WTC11 (cell line): ENCODE results near the gene GPR37. TPM values are rescaled to one million over a fixed set of nuclear protein-coding genes. Genes with fewer than 3 reads are reported as not detected.

Experiments used
- ATAC-seq: fragments of 200-7000 bp; cut with Tn5 transposase; 2 replicates; pipeline ENCODE4 v1.10.0; 2021; ENCODE audit warnings: mild to moderate bottlenecking, moderate library complexity
- CTCF ChIA-PET: fragments of 300-600 bp; sonication (Branson Sonifier 250); formaldehyde crosslinking; loops from one replicate; lab custom pipeline; 2021; ENCODE audit warnings: antibody characterized with exemption; lab: Charles Lee
- POLR2A ChIA-PET: fragments of 350-600 bp; sonication (Branson Sonifier 250); formaldehyde crosslinking; loops from one replicate; lab custom pipeline; 2021; ENCODE audit warnings: antibody characterized with exemption; lab: Charles Lee
- DNase-seq: peaks from one replicate; pipeline ENCODE4 v3.0.0; 2021; ENCODE audit warnings: low spot score
- H3K27ac Mint-ChIP-seq: 2 replicates; pipeline ENCODE4 v1.8.0; 2021; ENCODE audit warnings: mixed read lengths
- H3K27me3 Mint-ChIP-seq: 2 replicates; pipeline ENCODE4 v1.8.0; 2021; ENCODE audit warnings: low read depth, mild to moderate bottlenecking, moderate library complexity, mixed read lengths
- H3K36me3 Mint-ChIP-seq: 2 replicates; pipeline ENCODE4 v1.8.0; 2021; ENCODE audit warnings: mixed read lengths
- H3K4me1 Mint-ChIP-seq: 2 replicates; pipeline ENCODE4 v1.8.0; 2022; ENCODE audit warnings: mixed read lengths
- H3K4me3 Mint-ChIP-seq: 2 replicates; pipeline ENCODE4 v1.8.0; 2021; ENCODE audit warnings: mild to moderate bottlenecking, moderate library complexity, mixed read lengths
- H3K9me3 Mint-ChIP-seq: 2 replicates; pipeline ENCODE4 v1.8.0; 2021; ENCODE audit warnings: mixed read lengths
- ATF2 ChIP-seq: sonication (generic); formaldehyde crosslinking; IDR thresholded peaks from 2 replicates; pipeline ENCODE4 v1.8.1; 2022; ENCODE audit warnings: low read depth, missing genetic modification reagents, borderline replicate concordance
- CBFB ChIP-seq: sonication (generic); formaldehyde crosslinking; IDR thresholded peaks from 2 replicates; pipeline ENCODE4 v1.8.1; 2022; ENCODE audit warnings: mild to moderate bottlenecking, low read depth, missing genetic modification reagents
- CTCF ChIP-seq: fragments of 200-600 bp; IDR thresholded peaks from 2 replicates; pipeline ENCODE4 v1.8.0; 2022; ENCODE audit warnings: antibody characterized with exemption
- IRF1 ChIP-seq: sonication (generic); formaldehyde crosslinking; IDR thresholded peaks from 2 replicates; pipeline ENCODE4 v1.8.0; 2023; ENCODE audit warnings: missing genetic modification reagents
- OVOL2 ChIP-seq: fragments of 250-450 bp; sonication (Bioruptor Pico); IDR thresholded peaks from 2 replicates; pipeline ENCODE4 v1.9.0; 2021; ENCODE audit warnings: mild to moderate bottlenecking, borderline replicate concordance
- RORB ChIP-seq: fragments of 250-450 bp; sonication (Bioruptor Pico); IDR thresholded peaks from 2 replicates; pipeline ENCODE4 v1.9.0; 2021; ENCODE audit warnings: mild to moderate bottlenecking
- SMAD4 ChIP-seq: sonication (generic); formaldehyde crosslinking; IDR thresholded peaks from 2 replicates; pipeline ENCODE4 v1.8.0; 2022; ENCODE audit warnings: mild to moderate bottlenecking, missing genetic modification reagents
- TCF7 ChIP-seq: sonication (generic); formaldehyde crosslinking; IDR thresholded peaks from 2 replicates; pipeline ENCODE4 v1.8.0; 2022; ENCODE audit warnings: mild to moderate bottlenecking, low read depth, missing genetic modification reagents, moderate library complexity
- ZNF219 ChIP-seq: sonication (generic); formaldehyde crosslinking; IDR thresholded peaks from 2 replicates; pipeline ENCODE4 v1.8.0; 2023; ENCODE audit warnings: missing genetic modification reagents, mild to moderate bottlenecking, borderline replicate concordance
- ZNF263 ChIP-seq: sonication (generic); formaldehyde crosslinking; IDR thresholded peaks from 2 replicates; pipeline ENCODE4 v1.8.1; 2022; ENCODE audit warnings: low read depth, mild to moderate bottlenecking, moderate library complexity, missing genetic modification reagents
- ZNF317 ChIP-seq: sonication (generic); formaldehyde crosslinking; IDR thresholded peaks from 2 replicates; pipeline ENCODE4 v1.8.1; 2023; ENCODE audit warnings: low read depth, mild to moderate bottlenecking, moderate library complexity, missing genetic modification reagents, borderline replicate concordance
- ZNF396 ChIP-seq: fragments of 250-450 bp; sonication (Bioruptor Pico); IDR thresholded peaks from 2 replicates; pipeline ENCODE4 v1.8.0; 2021; ENCODE audit warnings: mild to moderate bottlenecking, moderate library complexity, borderline replicate concordance
- ZNF416 ChIP-seq: fragments of 250-450 bp; sonication (Bioruptor Pico); IDR thresholded peaks from 2 replicates; pipeline ENCODE4 v1.9.0; 2021; ENCODE audit warnings: mild to moderate bottlenecking, inconsistent platforms
- ZNF532 ChIP-seq: fragments of 250-450 bp; sonication (Bioruptor Pico); IDR thresholded peaks from 2 replicates; pipeline ENCODE4 v1.9.0; 2021; ENCODE audit warnings: mild to moderate bottlenecking, borderline replicate concordance
- total RNA-seq: library from RNA; stranded (reverse); gene quantifications from 3 replicates; pipeline ENCODE4 v1.2.3, GENCODE V29; 2021
- TF ChIP-seq, protein P1 (sequence below): sonication (generic); formaldehyde crosslinking; conservative IDR thresholded peaks from 2 replicates; pipeline ENCODE4 v1.8.1; 2022; ENCODE audit warnings: mild to moderate bottlenecking, missing genetic modification reagents
- TF ChIP-seq, protein P2 (sequence below): sonication (generic); formaldehyde crosslinking; IDR thresholded peaks from 2 replicates; pipeline ENCODE4 v1.8.0; 2022; ENCODE audit warnings: missing genetic modification reagents

The GPR37 gene
- total RNA-seq, 1 experiment from 2014 or later, result 20.4 TPM

DNA sequence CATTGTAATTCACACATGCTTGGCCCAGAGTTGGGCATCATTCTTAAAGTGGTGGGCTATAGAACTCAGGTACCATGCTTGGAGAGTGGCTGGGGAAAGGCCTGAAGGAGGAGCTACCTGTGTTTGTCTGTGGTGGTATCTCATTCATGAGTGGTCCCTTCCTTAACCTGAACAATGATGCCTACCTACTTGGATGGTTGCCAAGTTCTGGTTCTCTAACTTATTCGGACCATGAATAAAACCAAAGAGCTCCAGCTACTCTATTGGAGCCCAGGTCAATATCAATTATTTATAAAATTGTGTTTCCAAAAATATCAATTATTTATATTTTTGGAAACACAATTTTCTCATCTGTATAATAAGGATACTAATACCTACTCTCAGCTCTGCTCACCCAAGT lies 2.9 kb upstream of the GPR37 start:
- POLR2A ChIA-PET, result no interaction called here
- TF ChIP-seq RORB (CRISPR knock-in tag), result no peak
- TF ChIP-seq TCF7, result no peak
- TF ChIP-seq ZNF416, result no peak
- TF ChIP-seq ZNF532, result no peak
- no peak for TF ChIP-seq SMAD4 (CRISPR knock-in tag)
- TF ChIP-seq, protein P1, sequence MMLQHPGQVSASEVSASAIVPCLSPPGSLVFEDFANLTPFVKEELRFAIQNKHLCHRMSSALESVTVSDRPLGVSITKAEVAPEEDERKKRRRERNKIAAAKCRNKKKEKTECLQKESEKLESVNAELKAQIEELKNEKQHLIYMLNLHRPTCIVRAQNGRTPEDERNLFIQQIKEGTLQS (CRISPR knock-in tag), result no peak
- TF ChIP-seq, protein P2, sequence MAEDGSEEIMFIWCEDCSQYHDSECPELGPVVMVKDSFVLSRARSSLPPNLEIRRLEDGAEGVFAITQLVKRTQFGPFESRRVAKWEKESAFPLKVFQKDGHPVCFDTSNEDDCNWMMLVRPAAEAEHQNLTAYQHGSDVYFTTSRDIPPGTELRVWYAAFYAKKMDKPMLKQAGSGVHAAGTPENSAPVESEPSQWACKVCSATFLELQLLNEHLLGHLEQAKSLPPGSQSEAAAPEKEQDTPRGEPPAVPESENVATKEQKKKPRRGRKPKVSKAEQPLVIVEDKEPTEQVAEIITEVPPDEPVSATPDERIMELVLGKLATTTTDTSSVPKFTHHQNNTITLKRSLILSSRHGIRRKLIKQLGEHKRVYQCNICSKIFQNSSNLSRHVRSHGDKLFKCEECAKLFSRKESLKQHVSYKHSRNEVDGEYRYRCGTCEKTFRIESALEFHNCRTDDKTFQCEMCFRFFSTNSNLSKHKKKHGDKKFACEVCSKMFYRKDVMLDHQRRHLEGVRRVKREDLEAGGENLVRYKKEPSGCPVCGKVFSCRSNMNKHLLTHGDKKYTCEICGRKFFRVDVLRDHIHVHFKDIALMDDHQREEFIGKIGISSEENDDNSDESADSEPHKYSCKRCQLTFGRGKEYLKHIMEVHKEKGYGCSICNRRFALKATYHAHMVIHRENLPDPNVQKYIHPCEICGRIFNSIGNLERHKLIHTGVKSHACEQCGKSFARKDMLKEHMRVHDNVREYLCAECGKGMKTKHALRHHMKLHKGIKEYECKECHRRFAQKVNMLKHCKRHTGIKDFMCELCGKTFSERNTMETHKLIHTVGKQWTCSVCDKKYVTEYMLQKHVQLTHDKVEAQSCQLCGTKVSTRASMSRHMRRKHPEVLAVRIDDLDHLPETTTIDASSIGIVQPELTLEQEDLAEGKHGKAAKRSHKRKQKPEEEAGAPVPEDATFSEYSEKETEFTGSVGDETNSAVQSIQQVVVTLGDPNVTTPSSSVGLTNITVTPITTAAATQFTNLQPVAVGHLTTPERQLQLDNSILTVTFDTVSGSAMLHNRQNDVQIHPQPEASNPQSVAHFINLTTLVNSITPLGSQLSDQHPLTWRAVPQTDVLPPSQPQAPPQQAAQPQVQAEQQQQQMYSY, result no peak
- TF ChIP-seq CTCF, result no peak
- TF ChIP-seq IRF1 (CRISPR knock-in tag), result no peak
- TF ChIP-seq CBFB (CRISPR knock-in tag), result no peak
- TF ChIP-seq ZNF263, result no peak
- no peak for TF ChIP-seq ZNF219 (CRISPR knock-in tag)
- no peak for TF ChIP-seq ATF2 (CRISPR knock-in tag)
- no peak for TF ChIP-seq ZNF396 (CRISPR knock-in tag)
- TF ChIP-seq ZNF317 (CRISPR knock-in tag), result no peak
- TF ChIP-seq OVOL2 (CRISPR knock-in tag), result no peak
- Mint-ChIP-seq H3K9me3 (no peaks in the 10 kb centered on the region), H3K27ac (no peak overlapping the region), H3K4me1 (peaks cover 19% of the 10 kb centered on the region), H3K27me3 (peaks cover 12% of the 10 kb centered on the region), H3K4me3 (no peak overlapping the region), H3K36me3 (no peaks in the 10 kb centered on the region)
- DNase-seq, result no peak
- CTCF ChIA-PET, result interaction anchor here (1.0 kb wide), 1 partner anchor 9 kb away, joined by 3 read pairs; no protein-coding TSS in a partner anchor
- ATAC-seq, result no peak
